Measurements from ENCODE around the gene STXBP2.
"Not testable (repeated sequence)": the region's sequence is repeated elsewhere in the genome, so short reads cannot be mapped to it uniquely, and the experiment has no call there.

STXBP2 gene

DNA sequence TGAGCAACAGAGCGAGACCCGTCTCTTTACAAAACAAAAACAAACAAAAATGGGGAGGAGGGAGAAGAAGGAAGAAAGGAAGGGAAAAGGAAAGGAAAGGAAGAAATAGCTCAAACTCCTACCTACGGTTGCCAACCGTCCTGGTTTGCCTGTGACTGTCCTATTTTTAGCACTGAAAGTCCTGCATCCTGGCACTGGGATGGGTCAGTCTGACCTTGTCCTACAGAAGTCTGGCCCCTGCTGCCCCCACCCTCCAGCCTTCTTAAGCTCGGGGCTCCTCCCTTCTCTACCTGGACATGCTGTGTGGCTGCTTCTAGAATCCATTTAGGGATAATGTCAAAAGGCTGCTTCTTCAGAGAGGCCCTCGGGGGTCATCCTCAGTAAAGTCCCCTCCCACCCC is 1.2 kb upstream of the STXBP2 start:
- no peak for DNase-seq

DNA sequence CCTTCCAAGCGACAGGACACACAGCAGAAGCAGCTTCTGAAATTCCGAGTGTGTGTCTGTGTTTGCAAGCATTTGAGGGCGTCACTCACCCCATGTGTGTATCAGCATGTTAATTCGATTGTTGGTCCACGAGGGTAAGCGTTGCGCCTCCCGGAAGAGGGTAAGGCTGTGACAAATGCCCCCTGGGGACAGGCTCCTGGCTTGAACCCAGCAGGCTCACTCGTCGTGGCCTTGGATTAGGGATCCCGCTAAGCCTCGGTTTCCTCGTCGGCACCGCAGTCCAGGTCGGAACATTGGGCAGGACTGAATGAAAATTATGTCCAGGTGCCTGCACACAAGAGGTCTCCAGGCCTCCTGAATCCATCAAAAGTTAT is 606 bp upstream of the STXBP2 start:
- DNase-seq: no peak

DNA sequence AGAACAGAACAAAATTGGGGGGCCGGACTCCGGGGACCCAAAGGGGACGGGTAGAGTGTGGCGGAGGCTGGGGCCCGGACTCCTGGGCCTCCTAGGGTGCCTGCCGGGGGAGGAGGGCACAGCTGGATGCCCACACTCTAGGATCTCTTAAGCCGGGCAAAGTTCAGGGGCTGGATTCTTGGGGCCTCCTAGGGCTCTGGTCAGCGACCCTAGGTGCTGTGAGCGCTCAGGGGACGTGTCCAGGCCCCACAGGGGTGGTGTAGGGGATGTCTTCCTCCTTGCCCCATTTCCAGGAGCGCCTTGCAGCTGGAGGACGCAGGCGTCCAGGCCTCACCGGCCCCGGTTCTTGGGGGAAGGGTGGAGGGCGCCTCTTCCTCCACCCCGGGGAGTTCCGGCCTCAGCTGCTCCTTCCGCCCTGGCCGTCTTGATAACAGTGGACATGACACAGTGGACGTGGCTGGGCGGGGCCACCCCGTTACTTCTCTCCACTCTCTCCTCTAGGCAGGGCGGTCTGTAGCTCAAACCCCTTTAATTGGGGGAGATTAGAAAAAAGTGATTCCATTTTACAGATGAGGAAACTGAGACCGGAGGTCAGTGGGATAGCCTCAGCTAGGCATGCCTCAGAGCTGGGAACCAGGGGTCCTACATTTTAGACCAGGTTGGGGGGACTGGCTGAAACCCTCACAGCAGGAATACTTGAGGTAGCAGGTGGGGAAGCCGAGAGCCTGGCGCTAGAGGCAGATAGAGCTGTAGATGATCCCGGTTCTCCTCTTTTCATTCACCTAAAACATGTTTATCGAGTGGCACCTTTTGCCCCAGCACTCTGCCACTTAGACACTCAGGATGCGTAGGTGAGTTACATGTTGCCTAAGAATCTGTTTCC is 705 bp downstream of the STXBP2 start:
- DNase-seq: no peak

DNA sequence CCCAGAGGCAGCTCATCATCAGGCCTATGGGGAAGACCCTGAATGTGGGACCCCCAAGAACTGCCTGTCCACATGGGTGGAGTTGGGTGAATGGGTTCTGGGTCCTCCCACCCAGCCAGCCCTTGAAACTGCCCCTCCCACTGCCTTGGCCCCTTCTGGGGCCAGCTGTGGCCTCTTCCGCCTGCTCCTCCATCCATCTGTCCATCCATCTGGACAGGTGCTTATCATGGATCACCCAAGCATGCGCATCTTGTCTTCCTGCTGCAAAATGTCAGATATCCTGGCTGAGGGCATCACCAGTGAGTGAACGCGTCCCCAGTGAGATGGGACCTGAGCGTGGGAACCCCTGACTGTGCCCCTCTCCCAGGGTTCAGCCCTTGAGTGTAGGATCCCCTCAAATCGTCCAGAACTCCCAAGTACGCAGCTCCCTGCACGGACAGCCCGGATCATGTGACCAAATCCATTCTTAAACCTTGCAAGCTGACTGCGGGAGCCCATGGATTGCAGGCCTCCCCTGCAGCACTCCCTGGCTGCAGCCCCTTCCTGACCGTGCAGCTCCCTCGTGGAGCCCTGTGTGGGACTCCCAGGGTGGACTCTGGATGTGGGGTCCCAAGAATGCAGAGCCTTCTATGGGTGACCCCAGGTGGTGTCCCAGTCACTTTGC is 2.0 kb downstream of the STXBP2 start:
- no peak for DNase-seq

DNA sequence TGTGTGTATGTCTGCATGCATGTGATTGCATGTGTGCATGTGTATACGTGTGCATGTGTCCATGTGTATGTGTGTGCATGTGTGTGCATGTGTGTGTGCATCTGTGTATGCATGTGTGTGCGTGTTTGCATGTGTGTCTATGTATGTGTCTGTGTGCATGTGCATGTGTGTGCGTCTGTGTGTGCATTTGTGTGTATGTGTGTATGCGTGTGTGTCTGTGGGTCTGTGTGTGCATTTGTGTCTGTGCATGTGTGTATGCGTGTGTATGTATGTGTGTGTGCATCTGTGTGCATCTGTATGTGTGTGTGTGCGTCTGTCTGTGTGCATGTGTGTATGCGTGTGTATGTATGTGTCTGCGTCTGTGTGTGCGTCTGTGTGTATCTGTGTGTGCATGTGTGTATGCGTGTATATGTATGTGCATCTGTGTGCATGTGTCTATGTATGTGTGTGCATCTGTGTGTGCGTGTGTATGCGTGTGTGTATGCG is 3.0 kb downstream of the STXBP2 start:
- DNase-seq: no peak

DNA sequence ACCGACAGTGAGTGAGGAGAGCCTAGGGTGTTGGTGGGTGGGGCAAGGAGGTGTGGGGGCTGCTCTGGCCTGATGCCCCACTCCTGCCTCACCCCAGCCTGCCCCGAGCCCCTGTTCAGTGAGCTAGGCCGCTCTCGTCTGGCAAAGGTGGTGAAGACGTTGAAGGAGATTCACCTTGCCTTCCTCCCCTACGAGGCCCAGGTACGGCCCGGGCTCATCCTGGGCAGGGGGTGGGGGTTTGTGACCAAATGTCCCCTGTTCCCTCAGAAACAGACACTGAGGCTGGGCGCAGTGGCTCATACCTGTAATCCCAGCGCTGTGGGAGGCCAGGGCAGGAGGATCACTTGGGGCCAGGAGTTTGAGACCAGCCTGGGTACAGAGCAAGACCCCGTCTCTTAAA is 3.9 kb downstream of the STXBP2 start:
- DNase-seq: no peak

DNA sequence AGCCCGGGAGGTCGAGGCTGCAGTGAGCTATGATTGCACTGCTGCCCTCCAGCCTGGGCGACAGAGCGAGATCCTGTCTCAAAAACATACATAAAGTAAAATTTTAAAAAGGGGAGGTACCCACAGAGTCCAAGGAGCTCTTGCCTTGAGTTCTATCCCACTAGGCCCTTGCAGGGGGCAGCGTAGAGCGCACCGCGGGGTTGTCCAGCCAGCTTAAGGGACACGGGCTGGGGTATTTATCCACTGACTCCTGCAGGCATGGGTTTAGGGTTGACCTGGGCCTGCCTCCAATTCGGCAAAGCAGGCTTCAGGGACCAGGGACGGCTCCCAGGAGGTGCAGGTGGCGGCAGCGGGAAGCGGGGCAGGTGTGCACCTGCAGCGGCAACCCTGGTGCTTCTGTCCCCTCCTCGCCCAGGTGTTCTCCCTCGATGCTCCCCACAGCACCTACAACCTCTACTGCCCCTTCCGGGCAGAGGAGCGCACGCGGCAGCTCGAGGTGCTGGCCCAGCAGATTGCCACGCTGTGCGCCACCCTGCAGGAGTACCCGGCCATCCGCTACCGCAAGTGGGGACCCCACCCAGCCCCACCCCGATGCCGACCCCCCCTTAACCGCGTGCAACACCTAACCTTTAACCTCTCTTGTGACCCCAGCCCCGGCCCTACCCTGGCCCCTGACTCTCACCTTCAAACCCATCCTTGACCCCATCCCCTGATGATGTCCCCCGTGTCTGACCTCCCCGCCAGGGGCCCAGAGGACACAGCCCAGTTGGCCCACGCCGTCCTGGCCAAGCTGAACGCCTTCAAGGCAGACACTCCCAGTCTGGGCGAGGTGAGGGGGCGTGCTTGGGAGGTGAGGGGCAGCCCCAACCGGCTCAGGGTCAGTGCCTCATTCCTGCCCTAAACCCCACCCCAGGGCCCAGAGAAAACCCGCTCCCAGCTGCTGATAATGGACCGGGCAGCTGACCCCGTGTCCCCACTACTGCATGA is 4.7 kb downstream of the STXBP2 start:
- no peak for DNase-seq

DNA sequence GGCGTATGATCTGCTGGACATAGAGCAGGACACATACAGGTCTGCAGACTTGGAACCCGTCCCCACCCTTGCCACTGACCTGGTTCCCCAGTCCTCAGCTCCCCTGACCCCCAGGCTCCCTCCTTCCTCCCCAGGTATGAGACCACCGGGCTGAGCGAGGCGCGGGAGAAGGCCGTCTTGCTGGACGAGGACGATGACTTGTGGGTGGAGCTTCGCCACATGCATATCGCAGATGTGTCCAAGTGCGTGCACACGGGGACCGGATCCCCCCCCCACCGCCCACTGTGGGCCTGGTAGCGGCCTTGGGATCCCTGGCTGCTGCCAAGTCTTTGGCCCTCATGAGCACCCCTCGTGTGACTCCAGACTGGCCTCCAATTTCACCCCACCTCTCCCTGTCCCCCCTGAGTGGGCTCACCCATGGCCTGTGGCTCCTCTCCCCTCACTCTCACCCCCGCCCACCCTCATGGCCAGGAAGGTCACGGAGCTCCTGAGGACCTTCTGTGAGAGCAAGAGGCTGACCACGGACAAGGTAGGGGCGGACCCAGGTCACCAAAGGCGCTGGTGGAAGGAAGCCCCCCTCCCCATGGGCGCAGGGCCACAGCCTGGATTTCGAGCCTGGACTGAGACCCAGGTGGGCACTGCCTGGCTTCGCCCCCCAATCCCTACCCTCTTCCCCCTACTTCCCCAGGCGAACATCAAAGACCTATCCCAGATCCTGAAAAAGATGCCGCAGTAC is 5.6 kb downstream of the STXBP2 start:
- no peak for DNase-seq

DNA sequence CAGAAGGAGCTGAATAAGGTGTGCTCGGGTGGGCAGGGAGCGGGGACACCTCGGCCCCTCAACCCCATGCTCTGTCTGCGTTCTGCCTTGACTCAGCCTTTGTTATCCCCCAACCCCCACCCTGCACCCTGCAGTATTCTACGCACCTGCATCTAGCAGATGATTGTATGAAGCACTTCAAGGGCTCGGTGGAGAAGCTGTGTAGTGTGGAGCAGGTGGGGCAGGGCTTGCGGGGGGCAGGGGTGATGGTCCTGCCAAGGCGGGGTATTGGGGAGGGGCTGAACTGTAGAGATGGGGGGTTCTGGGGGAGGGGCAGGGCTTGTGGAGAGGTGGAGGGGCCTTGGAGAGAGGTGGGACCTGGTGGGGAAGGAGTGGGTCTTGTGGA is 6.1 kb downstream of the STXBP2 start:
- no peak for DNase-seq

DNA sequence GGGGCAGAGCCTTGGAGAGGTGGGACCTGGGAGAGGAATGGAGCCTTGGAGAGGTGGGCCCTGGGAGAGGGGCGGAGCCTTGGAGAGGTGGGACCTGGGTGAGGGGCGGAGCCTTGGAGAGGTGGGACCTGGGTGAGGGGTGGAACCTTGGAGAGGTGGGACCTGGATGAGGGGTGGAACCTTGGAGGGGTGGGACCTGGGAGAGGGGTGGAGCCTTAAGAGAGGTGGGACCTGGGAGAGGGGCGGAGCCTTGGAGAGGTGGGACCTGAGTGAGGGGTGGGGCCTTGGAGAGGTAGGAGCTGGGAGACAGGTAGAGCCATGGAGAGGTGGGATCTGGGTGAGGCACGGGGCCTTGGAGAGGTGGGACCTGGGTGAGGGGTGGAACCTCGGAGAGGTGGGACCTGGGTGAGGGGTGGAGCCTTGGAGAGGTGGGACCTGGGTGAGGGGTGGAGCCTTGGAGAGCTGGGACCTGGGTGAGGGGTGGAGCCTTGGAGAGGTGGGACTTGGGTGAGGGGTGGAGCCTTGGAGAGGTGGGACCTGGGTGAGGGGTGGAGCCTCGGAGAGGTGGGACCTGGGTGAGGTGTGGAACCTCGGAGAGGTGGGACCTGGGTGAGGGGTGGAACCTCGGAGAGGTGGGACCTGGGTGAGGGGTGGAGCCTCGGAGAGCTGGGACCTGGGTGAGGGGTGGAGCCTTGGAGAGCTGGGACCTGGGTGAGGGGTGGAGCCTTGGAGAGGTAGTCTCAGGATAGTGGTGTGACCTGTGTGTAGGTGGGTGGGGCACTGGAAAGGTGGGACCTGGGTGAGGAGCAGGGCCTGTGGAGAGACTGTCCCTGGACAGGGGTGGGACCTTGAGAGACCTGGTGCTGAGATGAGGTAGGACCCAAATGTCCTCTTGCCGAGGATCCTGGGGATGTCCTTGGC is 7.0 kb downstream of the STXBP2 start:
- not testable (repeated sequence) for DNase-seq

DNA sequence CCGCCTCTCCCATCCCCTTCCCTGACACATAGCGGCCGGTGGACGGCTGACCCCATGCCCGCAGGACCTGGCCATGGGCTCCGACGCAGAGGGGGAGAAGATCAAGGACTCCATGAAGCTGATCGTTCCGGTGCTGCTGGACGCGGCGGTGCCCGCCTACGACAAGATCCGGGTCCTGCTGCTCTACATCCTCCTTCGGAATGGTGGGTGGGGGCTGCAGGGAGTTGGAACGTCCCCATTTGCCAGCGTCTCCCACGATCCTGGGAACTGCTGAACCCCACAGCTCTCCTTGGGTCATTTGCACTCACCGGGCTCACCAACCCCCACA is 7.6 kb downstream of the STXBP2 start:
- no peak for DNase-seq

DNA sequence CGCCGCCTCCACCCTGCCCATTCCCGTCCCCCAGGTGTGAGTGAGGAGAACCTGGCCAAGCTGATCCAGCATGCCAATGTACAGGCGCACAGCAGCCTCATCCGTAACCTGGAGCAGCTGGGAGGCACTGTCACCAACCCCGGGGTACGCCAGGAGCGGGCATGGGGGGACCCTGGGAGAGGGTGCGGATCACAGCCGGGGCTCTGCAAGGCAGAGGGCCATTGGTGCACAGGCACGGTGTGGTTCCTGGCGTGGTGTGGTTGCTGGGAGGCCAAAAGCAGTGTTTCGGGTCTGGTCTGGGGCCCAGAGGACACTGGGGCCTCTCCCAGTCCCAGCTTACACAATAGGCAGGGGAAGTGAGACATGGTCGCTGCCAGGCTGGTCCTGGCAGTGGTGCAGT is 8.3 kb downstream of the STXBP2 start:
- no peak for DNase-seq

DNA sequence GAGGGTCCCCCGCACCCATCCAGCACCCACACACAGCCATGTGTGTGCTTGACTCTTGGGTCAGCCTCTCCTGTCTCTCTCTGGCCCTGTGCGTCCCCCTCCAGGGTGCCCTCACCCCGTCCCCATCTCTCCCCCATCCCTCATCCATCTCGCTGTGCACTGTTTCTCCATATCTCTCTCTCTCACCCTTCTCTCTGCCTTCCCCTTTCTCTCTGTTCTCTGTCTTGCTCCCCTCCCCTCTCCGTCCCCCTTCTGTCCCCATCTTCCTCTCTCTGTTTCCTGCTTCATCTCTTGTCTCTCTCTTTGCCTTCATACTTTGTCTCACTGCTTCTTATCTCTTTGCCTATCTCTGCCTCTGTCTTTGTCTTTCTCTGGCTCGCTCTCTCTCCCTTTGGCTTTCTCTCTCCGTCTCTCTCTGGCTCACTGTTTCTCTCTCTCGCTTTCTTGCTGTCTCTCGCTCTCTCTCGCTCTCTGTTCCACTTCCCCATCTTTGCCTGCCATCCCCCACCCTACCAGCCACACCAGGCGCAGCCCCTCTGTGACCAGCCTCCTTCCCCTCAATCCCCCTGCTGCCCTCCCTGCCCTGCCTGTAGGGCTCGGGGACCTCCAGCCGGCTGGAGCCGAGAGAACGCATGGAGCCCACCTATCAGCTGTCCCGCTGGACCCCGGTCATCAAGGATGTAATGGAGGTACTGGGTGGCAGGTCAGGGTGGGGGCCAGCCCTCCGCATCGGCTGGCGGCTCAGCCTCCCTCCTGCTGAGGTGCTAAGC is 8.9 kb downstream of the STXBP2 start:
- no peak for DNase-seq

DNA sequence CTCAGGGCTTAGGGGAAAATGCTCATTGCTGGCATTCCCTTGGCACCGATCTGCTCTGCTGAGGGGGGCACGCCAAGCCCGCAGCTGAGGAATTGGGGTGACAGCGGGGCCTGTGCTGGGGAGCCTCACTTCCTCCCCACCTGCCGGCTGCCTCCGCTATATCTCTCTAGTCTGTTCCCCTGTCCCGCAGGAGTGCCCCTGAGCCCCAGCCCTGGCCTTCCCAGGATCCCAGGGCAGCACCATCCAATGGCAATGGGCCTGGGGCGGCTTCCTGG is 9.5 kb downstream of the STXBP2 start:
- DNase-seq: no peak

DNA sequence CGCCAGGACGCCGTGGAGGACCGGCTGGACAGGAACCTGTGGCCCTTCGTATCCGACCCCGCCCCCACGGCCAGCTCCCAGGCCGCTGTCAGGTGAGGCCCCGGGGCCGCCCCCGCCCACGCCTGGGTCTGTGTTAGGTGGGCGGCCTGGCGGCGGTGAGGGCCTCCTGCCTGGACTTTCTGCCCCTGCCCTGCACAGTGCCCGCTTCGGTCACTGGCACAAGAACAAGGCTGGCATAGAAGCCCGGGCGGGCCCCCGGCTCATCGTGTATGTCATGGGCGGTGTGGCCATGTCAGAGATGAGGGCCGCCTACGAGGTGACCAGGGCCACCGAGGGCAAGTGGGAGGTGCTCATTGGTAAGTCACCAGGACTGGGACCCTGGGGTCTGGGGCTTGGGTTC is 10.2 kb downstream of the STXBP2 start:
- no peak for DNase-seq

DNA sequence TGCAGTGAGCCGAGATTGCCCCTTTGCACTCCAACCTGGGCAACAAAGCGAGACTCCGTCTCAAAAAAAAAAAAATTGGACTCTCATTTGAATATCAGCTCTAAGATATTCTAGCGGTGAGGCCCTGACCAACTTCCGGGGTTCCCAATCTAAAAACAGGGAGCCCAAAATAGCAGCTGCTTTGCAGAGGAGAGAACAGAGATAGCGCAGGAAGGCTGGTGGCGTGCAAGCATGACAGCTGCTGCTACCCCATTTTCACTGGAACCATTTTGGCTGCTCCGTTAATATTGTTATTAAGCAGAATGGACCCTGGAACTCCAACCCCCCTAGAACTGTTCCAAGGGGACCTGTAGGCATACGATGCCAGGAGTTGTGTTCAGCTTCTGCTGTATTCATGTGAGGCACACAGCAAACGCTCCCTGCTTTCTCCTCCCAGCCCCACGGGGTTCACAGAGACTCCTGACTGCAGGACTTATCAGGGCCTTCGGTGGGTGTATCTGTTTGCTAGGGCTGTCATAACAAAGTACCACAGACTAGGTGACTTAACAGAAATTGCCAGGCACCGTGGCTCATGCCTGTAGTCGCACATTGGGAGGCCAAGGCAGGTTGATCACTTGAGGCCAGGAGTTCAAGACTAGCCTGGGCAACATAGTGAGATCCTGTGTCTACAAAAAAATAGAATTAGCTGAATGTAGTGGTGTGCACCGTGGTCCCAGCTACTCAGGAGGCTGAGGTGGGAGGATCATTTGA is 11.5 kb downstream of the STXBP2 start:
- no peak for DNase-seq

DNA sequence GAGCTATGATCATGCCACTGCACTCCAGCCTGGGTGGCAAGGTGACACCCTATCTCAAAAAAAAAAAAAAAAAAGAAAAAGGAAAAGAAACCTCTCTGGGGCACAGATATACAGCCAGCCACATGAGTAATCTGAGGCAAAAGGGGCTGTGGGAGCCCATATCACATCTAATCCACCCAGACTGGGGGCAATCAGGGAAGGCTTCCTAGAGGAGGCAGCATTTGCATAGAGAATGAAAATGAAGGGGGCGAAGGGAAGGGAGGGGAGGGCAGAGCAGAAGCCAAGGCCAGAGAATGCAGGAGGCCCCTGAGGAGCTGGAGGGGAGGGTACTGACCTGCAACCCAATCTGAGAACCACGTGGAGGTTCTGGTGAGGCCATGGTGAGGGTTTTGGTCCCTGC is 13.2 kb downstream of the STXBP2 start:
- DNase-seq: no peak

DNA sequence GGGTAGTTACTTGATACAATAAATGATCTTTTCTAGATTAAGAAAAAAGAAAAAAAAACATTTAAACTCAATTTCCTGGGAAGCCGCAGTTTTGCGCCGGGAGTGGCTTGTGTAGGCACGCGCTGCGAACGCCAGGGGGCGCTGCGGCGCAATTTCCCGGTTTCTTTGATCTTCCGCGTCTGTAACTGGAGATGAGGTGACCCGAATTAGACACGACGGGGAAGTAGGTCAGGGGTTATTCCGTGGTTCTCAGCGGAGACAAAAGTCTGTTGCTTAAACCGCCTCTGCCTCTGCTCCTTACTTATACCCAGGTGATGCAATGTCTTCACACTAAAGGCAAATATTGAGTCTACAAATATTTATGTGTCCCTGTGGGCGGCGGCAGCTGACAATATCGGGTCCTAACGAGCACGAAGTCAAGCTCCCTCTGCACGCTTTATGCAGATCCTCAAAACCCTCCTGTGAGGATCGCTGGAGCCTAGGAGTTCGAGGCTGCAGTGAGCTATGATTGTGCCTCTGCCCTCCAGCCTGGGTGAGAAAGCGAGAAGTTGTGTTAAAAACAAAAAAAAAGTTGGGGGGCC is 15.2 kb downstream of the STXBP2 start:
- DNase-seq: peak; percentile 77

DNA sequence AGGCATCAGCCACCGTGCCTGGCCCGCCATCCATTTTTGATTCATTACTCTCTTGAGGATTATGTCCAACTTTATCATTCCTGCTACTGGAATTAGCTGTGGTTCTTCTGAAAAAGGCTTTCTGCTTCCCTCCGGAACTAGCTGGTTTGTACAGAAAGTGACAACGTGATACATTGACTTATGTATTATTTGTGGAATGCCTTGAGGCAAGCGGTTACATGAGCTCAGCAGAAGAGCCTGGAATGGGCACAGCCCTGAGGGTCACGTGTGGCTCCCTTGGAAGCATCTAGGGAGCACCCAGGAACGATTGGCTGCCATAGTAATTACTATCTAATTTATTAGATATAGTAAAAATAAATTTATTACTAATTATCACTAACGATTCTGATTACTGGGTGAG is 17.5 kb downstream of the STXBP2 start:
- no peak for DNase-seq

DNA sequence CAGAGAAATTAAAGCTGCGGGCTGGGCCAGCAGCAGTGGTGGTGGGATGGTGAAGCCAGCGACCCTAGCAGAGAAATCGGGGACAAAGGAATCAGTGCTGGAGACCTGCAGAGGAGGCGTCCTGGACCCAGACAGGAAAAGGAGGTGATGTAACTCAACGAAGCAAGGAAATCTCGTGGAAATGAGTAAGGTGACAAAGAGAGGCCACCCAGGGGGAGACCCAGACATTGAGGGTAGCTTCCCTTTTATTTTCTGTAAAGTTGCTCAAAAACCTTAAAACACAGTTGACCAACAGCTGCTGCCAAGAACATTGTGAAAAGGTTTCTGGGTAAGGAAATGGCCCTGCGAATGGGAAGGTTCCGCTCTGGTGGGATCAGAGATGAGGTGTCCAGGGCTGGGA is 18.7 kb downstream of the STXBP2 start:
- DNase-seq: no peak

Data from activated naive CD4-positive, alpha-beta T cell treated with anti-CD3 and anti-CD28 coated beads, Interleukin-2, amount 50 U/mL, for 16 hours (primary cell).